CD4-positive, alpha-beta T cell treated with Interferon alpha-2 for 1 hour (primary cell): ENCODE data around the gene DDRGK1.

Experiments
- DNase-seq, 2 donors: peaks; one replicate each; pipeline ENCODE4 v3.0.0-alpha.2; 2020 to 2022

DDRGK1 gene

GRCh38 chr20:3180319-3180718, 24.2 kb downstream of the DDRGK1 start:
- no peak for DNase-seq

GRCh38 chr20:3177746-3178485, 26.6 kb downstream of the DDRGK1 start:
- no peak for DNase-seq

GRCh38 chr20:3175270-3175669, 29.2 kb downstream of the DDRGK1 start:
- no peak for DNase-seq

GRCh38 chr20:3174442-3175261, 29.8 kb downstream of the DDRGK1 start:
- DNase-seq: no peak

- DNase-seq: peak; percentile 89 to 93
Measured at GRCh38 chr20:3173610-3174441, 30.7 kb downstream of the DDRGK1 start.

GRCh38 chr20:3172933-3173609, 31.4 kb downstream of the DDRGK1 start, which contains the start of gene LZTS3:
TSS of gene LZTS3 (minus strand) at chr20:3173549. CDS start at chr20:3167163, 6,386 bp downstream.
- DNase-seq: peak; percentile 90 to 92

- no peak for DNase-seq
Measured at GRCh38 chr20:3172126-3172932, 32.2 kb downstream of the DDRGK1 start.

- no peak for DNase-seq
Measured at GRCh38 chr20:3171391-3172125, 32.9 kb downstream of the DDRGK1 start.

- DNase-seq: no peak
Measured at GRCh38 chr20:3168829-3169590, 35.5 kb downstream of the DDRGK1 start.

- no peak for DNase-seq
Measured at GRCh38 chr20:3168079-3168828, 36.2 kb downstream of the DDRGK1 start.

- DNase-seq: no peak
Measured at GRCh38 chr20:3167738-3168078, 36.8 kb downstream of the DDRGK1 start.

- DNase-seq: no peak
Measured at GRCh38 chr20:3166913-3167342, 37.6 kb downstream of the DDRGK1 start.

GRCh38 chr20:3166338-3166912, 38.1 kb downstream of the DDRGK1 start:
- no peak for DNase-seq

GRCh38 chr20:3165473-3166337, 38.8 kb downstream of the DDRGK1 start:
- DNase-seq: no peak

- DNase-seq: no peak
Measured at GRCh38 chr20:3164763-3165410, 39.6 kb downstream of the DDRGK1 start.

- no peak for DNase-seq
Measured at GRCh38 chr20:3164043-3164762, 40.3 kb downstream of the DDRGK1 start.
